ENCODE data around the gene CORO1C. TPM values are rescaled to one million over a fixed set of nuclear protein-coding genes. Genes with fewer than 3 reads are reported as not detected.

The CORO1C gene
- total RNA-seq, 1 donor from 2014 or later: 190 TPM

GRCh38 chr12:108724890-108725151 lies 6.5 kb downstream of the CORO1C start:
- no peak for DNase-seq (ENCODE audit: low read depth in 2 of 2)

- DNase-seq (ENCODE audit: low read depth in 2 of 2): peak in 1 of 2 donors; percentile 74
These were observed 7.0 kb downstream of the CORO1C start for GRCh38 chr12:108724054-108724889.

GRCh38 chr12:108722992-108723766 lies 8.1 kb downstream of the CORO1C start:
- DNase-seq (ENCODE audit: low read depth in 2 of 2): peak in 1 of 2 donors; percentile 52

- no peak for DNase-seq (ENCODE audit: low read depth in 2 of 2)
These were observed 8.9 kb downstream of the CORO1C start for GRCh38 chr12:108722463-108722862.

GRCh38 chr12:108721824-108722223 lies 9.5 kb downstream of the CORO1C start:
- no peak for DNase-seq (ENCODE audit: low read depth in 2 of 2)

GRCh38 chr12:108720757-108721514 lies 10.4 kb downstream of the CORO1C start:
- DNase-seq (ENCODE audit: low read depth in 2 of 2): peak in 1 of 2 donors; percentile 37

GRCh38 chr12:108717243-108717642 lies 14.1 kb downstream of the CORO1C start:
- DNase-seq (ENCODE audit: low read depth in 2 of 2): no peak

- no peak for DNase-seq (ENCODE audit: low read depth in 2 of 2)
These were observed 16.5 kb downstream of the CORO1C start for GRCh38 chr12:108714866-108715265.

- no peak for DNase-seq (ENCODE audit: low read depth in 2 of 2)
These were observed 17.8 kb downstream of the CORO1C start for GRCh38 chr12:108713471-108713870.

- DNase-seq (ENCODE audit: low read depth in 2 of 2): no peak
These were observed 18.5 kb downstream of the CORO1C start for GRCh38 chr12:108712925-108713203.

GRCh38 chr12:108712165-108712924 lies 19.0 kb downstream of the CORO1C start:
- DNase-seq (ENCODE audit: low read depth in 2 of 2): no peak

- peak in 1 of 2 donors; percentile 74 for DNase-seq (ENCODE audit: low read depth in 2 of 2)
These were observed 19.7 kb downstream of the CORO1C start for GRCh38 chr12:108711489-108712164.

- DNase-seq (ENCODE audit: low read depth in 2 of 2): no peak
These were observed 21.6 kb downstream of the CORO1C start for GRCh38 chr12:108709697-108710096.

- no peak for DNase-seq (ENCODE audit: low read depth in 2 of 2)
These were observed 26.8 kb downstream of the CORO1C start for GRCh38 chr12:108704527-108704926.

GRCh38 chr12:108702595-108703320 lies 28.6 kb downstream of the CORO1C start:
- no peak for DNase-seq (ENCODE audit: low read depth in 2 of 2)

- peak in 1 of 2 donors; percentile 43 for DNase-seq (ENCODE audit: low read depth in 2 of 2)
These were observed 29.4 kb downstream of the CORO1C start for GRCh38 chr12:108701779-108702441.

GRCh38 chr12:108700833-108701541 lies 30.3 kb downstream of the CORO1C start:
- peak in 1 of 2 donors; percentile 55 for DNase-seq (ENCODE audit: low read depth in 2 of 2)

GRCh38 chr12:108699955-108700563 lies 31.3 kb downstream of the CORO1C start:
- peak; percentile 93 to 95 for DNase-seq (ENCODE audit: low read depth in 2 of 2)

GRCh38 chr12:108697905-108698304 lies 33.4 kb downstream of the CORO1C start:
- DNase-seq (ENCODE audit: low read depth in 2 of 2): no peak
